Right lung (tissue), 5 donors: ENCODE measurements around the gene MRTFB. TPM values are rescaled to one million over a fixed set of nuclear protein-coding genes. Genes with fewer than 3 reads are reported as not detected.

Experiments
- DNase-seq, 2 donors: peaks; one replicate each; pipeline ENCODE4 v3.0.0-alpha.2; 2013
- polyA plus RNA-seq, 5 donors: library from polyadenylated mRNA; unstranded; fragments of 120-200 nt; gene quantifications; one replicate each; pipeline versions ENCODE4 v1.2.1 to v1.2.3, GENCODE V29; 2013; ENCODE audit warnings: inconsistent platforms in 1 of 5, low replicate concordance in 1 of 5; ENCODE audit not compliant: insufficient read length in 5 of 5, insufficient read depth in 1 of 5

MRTFB gene
- polyA plus RNA-seq, 5 donors = 20.3 to 40.8 (median 35.8) TPM

- DNase-seq = no peak
These were observed 154.3 kb downstream of the MRTFB start for GRCh38 chr16:14225457-14225856.

DNA sequence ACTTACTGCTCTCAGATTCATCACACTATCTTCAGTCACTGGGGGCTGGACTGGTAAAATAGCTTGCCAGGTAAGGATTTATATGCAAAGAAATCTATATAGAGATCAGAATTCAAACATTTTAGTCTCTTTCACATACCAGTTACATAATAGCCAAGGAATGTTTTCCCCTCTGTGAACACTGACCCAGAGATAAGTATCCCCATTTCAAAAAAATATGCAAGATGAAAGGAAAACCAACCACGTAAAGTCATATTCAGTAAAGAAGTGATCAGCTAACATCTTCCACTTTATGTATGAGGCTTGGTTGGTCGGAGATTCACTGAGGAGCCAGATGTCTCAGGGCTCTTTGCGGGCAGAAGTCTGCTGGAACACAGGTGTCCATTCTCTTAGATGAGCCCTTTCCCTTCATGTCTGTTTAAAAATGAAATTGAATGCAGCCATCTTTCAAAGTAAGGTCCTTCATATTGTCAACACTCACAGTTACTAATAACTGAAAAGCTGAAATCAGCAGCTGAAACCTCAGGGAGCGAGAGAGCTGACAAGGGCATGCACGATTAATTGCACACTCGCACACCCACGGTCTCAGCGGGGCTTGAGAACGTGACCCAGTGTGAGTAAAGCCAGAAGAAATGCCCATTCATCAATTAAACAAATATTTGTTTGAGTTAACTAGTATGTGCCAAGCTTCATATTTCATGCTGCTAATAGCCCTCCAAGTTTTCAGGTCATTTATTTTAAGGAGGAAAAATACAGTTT is 161.2 kb downstream of the MRTFB start:
- DNase-seq = no peak

GRCh38 chr16:14236401-14236800 is 165.3 kb downstream of the MRTFB start:
- no peak for DNase-seq

- no peak for DNase-seq
These were observed 167.6 kb downstream of the MRTFB start for GRCh38 chr16:14238756-14239155.

DNA sequence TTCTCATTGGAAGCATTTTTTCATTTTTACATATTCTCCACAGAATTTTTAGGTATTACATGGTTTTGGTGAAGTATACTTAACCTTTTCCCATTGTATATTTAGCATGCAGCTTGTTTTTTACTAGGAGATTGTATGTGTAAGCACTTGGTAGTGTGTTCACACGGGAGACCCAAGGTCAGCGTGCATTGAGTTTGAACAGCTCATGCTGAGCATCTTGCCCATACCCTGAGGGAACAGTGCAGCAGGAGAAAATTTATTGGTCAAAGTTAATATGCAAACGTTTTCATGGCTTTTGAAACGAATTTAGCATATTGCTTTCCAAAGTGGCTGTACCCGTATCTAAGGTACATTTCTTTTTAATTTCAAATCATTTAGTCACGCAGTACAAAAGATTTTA is 168.7 kb downstream of the MRTFB start:
- no peak for DNase-seq

- DNase-seq = peak; percentile 68 to 70
These were observed 169.2 kb downstream of the MRTFB start for GRCh38 chr16:14240219-14240843.

DNA sequence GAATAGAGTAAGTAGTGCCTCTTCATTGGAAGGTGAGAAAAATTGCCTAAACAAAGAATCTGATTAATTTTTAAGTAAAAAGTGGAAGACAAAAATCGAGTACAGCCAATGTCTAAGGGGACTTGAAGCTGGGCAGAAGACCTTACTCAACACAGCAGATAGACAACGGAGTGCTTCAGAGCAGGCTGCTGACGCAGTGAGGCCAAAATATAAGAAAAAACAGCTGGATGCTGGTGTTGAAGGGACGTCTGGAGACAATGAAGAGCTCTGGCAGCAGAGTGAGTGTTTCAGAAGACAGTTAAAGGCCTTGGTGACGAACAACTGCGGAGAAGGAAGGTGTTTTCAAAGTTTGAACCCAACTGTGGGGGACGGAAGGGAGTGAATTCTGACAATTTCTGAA is 169.8 kb downstream of the MRTFB start:
- peak; percentile 41 to 42 for DNase-seq

DNA sequence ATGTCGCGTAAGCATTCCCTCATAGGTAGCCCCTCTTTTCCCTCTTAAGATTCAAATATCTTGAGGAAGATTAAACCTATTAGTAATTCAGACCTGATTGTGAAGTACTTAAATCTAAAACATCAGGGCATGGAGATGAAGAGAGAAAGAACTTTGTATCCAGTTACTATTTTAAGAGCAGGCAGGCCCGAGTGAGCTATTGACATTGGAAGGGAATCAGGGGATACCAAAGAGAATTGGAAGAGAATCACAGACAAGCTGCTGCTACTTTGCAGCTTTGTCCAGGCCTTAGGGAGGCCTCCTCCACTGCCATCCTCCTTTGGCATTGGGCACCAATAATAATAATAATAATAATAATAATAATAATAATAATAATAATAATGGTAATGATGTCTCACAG is 170.5 kb downstream of the MRTFB start:
- no peak for DNase-seq

DNA sequence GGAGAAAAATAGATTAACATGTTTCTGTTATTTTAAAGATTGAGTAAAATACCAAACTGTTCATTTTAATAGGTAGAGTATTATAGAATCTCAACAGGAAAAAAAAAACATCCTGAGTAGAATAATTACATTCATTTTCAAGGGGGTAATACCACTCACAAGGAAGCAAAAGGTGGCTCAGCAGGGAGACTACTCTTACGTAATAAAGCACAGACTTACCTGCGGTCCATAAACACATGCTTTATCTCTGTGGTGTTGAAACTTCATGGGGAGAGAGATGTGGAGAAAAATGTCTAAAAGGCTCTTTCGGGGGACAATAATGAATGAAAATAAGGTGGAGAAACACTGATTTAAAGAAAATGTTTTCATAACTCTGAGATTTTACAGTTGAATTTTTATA is 171.7 kb downstream of the MRTFB start:
- no peak for DNase-seq

DNA sequence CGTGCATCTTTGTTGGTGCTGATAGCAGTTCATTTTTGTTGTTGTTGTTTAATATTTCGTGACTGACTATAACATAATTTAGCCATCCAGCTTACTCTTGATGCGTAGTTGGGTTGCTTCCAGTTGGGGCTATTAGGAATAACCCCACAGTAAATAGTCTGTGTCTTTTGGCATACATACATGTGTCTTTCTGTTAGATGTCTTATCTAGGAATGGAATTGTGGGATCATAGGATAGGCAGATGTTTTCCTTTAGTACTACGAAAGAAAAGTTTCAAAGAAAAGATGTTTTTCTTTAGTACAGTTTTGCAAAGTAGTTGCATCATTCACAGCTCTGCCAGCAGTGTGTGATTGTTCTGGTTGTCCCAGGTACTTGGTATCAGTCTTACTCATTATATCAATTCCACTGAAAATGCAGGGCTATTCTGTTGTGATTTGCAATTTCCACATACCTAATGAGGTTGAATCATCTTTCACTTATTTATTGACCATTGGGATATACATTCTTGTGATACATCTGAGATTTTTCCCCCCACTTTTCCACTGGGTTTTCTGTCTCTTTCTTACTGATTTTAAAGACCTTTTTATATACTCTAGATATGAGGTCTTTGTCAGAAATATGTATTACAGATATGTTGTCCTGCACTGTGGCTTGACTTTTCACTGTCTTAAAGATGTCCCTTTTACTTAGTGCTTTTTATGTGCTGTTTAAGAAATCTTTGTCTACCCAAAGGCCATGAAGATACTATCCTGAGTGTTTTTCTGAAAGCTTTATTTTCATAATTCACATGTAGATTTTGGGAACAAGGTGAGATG is 173.3 kb downstream of the MRTFB start:
- DNase-seq = no peak

DNA sequence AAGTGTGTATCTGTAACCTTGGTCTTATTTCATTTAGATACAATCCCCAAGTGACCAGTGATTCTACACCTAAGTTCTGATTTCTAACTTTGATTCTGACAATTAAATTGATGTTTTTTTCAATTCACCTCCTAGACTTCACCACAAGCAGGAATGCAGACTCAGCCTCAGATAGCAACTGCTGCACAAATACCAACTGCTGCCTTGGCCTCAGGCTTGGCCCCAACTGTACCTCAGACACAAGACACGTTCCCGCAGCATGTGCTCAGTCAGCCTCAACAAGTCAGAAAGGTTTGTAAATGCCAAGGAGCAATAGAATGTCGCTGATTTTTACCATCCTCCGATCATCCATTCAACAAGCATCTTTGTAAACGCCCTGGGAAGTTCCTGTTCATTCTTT is 177.7 kb downstream of the MRTFB start:
- no peak for DNase-seq

- peak in 1 of 2 donors; percentile 37 for DNase-seq
These were observed 178.3 kb downstream of the MRTFB start for GRCh38 chr16:14249291-14250032.

GRCh38 chr16:14251419-14251818 is 180.3 kb downstream of the MRTFB start:
- DNase-seq = no peak

- DNase-seq = no peak
These were observed 181.7 kb downstream of the MRTFB start for GRCh38 chr16:14252860-14253259.

GRCh38 chr16:14263011-14263410 is 191.9 kb downstream of the MRTFB start:
- DNase-seq = no peak

DNA sequence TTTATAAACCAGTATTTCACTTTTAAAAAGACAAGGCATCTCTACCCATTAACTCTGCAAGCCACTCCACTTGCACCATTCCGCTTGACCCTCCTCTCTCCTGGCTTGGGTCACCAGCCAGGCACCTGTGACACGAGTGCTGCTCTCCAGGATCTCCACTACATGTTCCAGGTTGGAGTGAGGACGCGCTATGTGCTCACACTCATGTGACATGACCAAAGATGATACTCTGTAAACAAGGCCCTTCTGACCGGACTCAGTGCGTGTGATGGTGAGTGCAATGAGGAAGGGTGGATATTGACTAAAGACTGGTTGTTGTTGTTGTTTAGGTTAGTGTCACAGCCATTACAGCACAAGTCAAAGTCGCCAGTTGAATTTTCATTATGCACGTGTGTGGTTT is 192.7 kb downstream of the MRTFB start:
- DNase-seq = no peak

DNA sequence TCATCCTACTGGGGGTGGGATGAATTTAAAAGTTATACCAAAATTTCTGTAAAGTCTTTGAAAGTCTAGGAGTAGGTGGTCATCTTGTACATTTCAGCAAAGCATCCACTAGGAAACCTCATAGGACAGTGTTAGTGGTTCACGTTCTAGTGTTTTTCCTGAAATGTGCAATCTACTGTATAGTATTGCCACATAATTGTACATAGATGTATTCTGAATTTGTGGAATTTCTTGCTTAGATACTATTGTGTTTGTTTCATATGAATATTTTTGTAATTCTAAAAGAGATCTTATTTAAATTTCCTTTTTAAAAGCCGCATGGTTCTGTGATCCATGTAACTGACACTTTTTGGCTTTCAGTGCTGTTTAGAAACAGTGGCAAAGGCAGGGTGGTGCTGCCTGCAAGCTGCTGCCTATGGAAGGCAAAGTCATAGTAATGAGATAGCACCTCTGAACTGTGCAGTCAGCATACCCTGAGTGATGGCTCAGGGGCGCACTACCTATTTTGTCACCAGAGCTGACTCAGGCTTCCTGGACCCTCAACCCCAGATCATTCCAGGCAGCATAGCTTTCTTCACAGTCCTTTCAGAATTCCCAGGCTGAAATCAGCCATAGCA is 193.3 kb downstream of the MRTFB start:
- DNase-seq = no peak

DNA sequence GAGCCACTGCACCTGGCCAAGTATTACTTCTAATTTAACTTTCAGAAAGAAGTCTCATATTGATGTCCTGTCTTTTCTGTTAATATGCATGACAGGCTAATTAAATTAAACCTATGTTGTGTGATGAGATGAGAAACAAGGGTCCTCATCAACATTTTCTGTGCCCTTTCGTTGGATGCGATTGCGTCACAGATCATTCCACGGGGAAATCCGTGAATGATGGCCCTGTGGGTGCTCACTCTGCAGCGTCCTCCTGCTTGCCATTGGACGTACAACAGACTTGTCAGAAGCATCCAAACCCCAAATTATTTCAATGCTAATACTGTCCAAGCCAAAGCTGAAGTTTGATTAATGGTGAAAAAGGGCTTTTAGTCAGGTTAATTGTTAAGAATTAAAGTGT is 197.0 kb downstream of the MRTFB start:
- no peak for DNase-seq

GRCh38 chr16:14275934-14276333 is 204.8 kb downstream of the MRTFB start:
- DNase-seq = no peak

DNA sequence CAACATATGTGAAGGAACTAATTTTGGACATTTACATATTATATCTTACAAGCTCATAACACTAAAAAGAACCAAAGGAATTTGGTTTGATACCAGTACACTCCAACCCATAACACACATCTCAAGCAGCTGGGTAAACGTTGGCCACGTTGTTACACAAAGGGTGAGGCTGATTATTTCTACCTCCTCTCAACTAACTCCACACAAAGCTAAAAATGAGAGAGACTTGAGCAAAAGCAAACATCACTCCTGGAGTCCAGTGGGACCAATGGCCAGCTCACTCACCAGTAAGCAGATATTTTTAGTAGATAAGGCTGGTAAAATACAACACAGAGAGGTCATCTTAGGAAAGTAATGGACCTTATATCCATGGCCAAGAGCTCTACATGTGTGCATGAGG is 207.6 kb downstream of the MRTFB start:
- DNase-seq = peak in 1 of 2 donors; percentile 10

GRCh38 chr16:14280541-14280940 is 209.4 kb downstream of the MRTFB start:
- no peak for DNase-seq

- DNase-seq = no peak
These were observed 212.7 kb downstream of the MRTFB start for GRCh38 chr16:14283786-14284185.
